ENCODE results near the gene ZBTB21. TPM values are rescaled to one million over a fixed set of nuclear protein-coding genes. Genes with fewer than 3 reads are reported as not detected.

Gene ZBTB21
- total and polyA plus RNA-seq, 9 of the 15 experiments (the other 6 are each of a cell fraction or from before 2014, with no cell fraction given): 2.2 to 15.2 (median 8.7) TPM

GRCh38 chr21:42010507-42011495, 641 bp upstream of the ZBTB21 start (continued):
- TF ChIP-seq ZZZ3 (IDR thresholded peaks at IDR 0.05) (no peak), ZNF212 (CRISPR knock-in tag; IDR thresholded peaks at IDR 0.05) (no peak), CHD2 (IDR thresholded peaks at IDR 0.05; ENCODE audit: low read depth, low read length) (no peak), ARNT (IDR thresholded peaks at IDR 0.05) (no peak), SIN3B (IDR thresholded peaks at IDR 0.05; ENCODE audit: low read depth) (peak; percentile 52; the same call in 1 of the 2 replicates), E2F4 (CRISPR knock-in tag; IDR thresholded peaks at IDR 0.05; ENCODE audit: low read depth) (no peak), PHF21A (IDR thresholded peaks at IDR 0.05; ENCODE audit: borderline replicate concordance, low read depth) (no peak), DNMT1 (IDR thresholded peaks at IDR 0.05) (no peak), CREB1 (IDR thresholded peaks at IDR 0.05) (no peak; the same call in 1 of the 2 replicates), CREB1 (CRISPR knock-in tag; IDR thresholded peaks at IDR 0.05) (peak; percentile 23), HNRNPK (IDR thresholded peaks at IDR 0.05; ENCODE audit: low read depth, low read length, poor library complexity, severe bottlenecking) (no peak), AFF4 (CRISPR knock-in tag; IDR thresholded peaks at IDR 0.05) (no peak), ZNF583 (CRISPR knock-in tag; IDR thresholded peaks at IDR 0.05) (no peak), CBX5 (IDR thresholded peaks at IDR 0.05; ENCODE audit: borderline replicate concordance, low read depth) (no peak), TAF9B (IDR thresholded peaks at IDR 0.05; ENCODE audit: partially characterized antibody) (no peak), SMARCE1 (IDR thresholded peaks at IDR 0.05) (no peak), ZNF77 (CRISPR knock-in tag; IDR thresholded peaks at IDR 0.05) (no peak), CHD4 (IDR thresholded peaks at IDR 0.05; ENCODE audit: insufficient read depth, insufficient replicate concordance, low read depth, low read length, poor library complexity, severe bottlenecking) (no peak), ZNF449 (CRISPR knock-in tag; IDR thresholded peaks at IDR 0.05) (no peak), PCBP1 (IDR thresholded peaks at IDR 0.05; ENCODE audit: low read depth, low read length, poor library complexity, severe bottlenecking) (peak; percentile 51), THRA (IDR thresholded peaks at IDR 0.05) (no peak)

All from K562 (cell line).